OCI-LY1 (cell line): ENCODE measurements around the gene CACNA1C.
A peak's percentile ranks its signal among the peaks of the same experiment; 100 is the strongest.

ENCODE experiments used
- H2AFZ ChIP-seq: fragments of 200-600 bp; sonication (generic), shearing (Covaris generic); 2 replicates; pipeline ENCODE4 v1.6.0; 2014; ENCODE audit warnings: antibody characterized with exemption, mild to moderate bottlenecking, low read length
- H3F3A ChIP-seq: fragments of 200-600 bp; sonication (generic), shearing (Covaris generic); 2 replicates; pipeline ENCODE4 v1.6.0; 2014; ENCODE audit warnings: mild to moderate bottlenecking, antibody characterized with exemption, low read length, moderate library complexity; ENCODE audit not compliant: insufficient read depth
- H3K27ac ChIP-seq: fragments of 200-600 bp; sonication (generic); 2 replicates; pipeline ENCODE4 v1.5.1; 2014; ENCODE audit warnings: low read length, mixed run types, mild to moderate bottlenecking, low read depth; ENCODE audit not compliant: poor library complexity, severe bottlenecking
- H3K27me3 ChIP-seq: fragments of 200-600 bp; sonication (generic); 2 replicates; pipeline ENCODE4 v1.6.0; 2014; ENCODE audit warnings: antibody characterized with exemption, mild to moderate bottlenecking, low read length, moderate library complexity; ENCODE audit not compliant: insufficient read depth
- H3K36me3 ChIP-seq: fragments of 200-600 bp; sonication (generic); 2 replicates; pipeline ENCODE4 v1.6.1; 2014; ENCODE audit warnings: mild to moderate bottlenecking, antibody characterized with exemption, low read length, moderate library complexity, mixed read lengths; ENCODE audit not compliant: insufficient read depth
- H3K4me1 ChIP-seq: fragments of 200-600 bp; sonication (generic); 2 replicates; pipeline ENCODE4 v1.5.1; 2014; ENCODE audit warnings: mild to moderate bottlenecking, low read length, moderate library complexity; ENCODE audit not compliant: insufficient read depth, severe bottlenecking
- H3K4me2 ChIP-seq: fragments of 200-600 bp; sonication (generic), shearing (Covaris generic); 2 replicates; pipeline ENCODE4 v1.6.1; 2014; ENCODE audit warnings: low read length
- H3K4me3 ChIP-seq: fragments of 200-600 bp; sonication (generic); 2 replicates; pipeline ENCODE4 v1.5.1; 2014; ENCODE audit warnings: low read length, low read depth, mild to moderate bottlenecking, mixed read lengths; ENCODE audit not compliant: poor library complexity, severe bottlenecking
- H3K79me2 ChIP-seq: fragments of 200-600 bp; shearing (Covaris generic); 2 replicates; pipeline ENCODE4 v1.6.1; 2016; ENCODE audit warnings: mixed run types, low read length, mixed read lengths; ENCODE audit not compliant: insufficient read depth
- H3K9ac ChIP-seq: fragments of 200-600 bp; sonication (generic), shearing (Covaris generic); 2 replicates; pipeline ENCODE4 v1.6.1; 2014; ENCODE audit warnings: mild to moderate bottlenecking, low read length, mixed read lengths
- H3K9me2 ChIP-seq: fragments of 200-600 bp; sonication (generic), shearing (Covaris generic); 2 replicates; pipeline ENCODE4 v1.6.1; 2014; ENCODE audit warnings: low read depth, mild to moderate bottlenecking, low read length, mixed read lengths
- H3K9me3 ChIP-seq: fragments of 200-600 bp; shearing (Covaris generic); 2 replicates; pipeline ENCODE4 v1.6.1; 2014; ENCODE audit warnings: low read length, mixed read lengths
- H4K20me1 ChIP-seq: fragments of 200-600 bp; sonication (generic), shearing (Covaris generic); 2 replicates; pipeline ENCODE4 v1.6.0; 2016; ENCODE audit warnings: mild to moderate bottlenecking, low read length; ENCODE audit not compliant: insufficient read depth
- CTCF ChIP-seq: fragments of 200-600 bp; sonication (generic), shearing (Covaris generic); IDR thresholded peaks from 2 replicates; pipeline ENCODE4 v1.5.1; 2017; ENCODE audit warnings: mild to moderate bottlenecking, antibody characterized with exemption, low read length, moderate library complexity, mixed read lengths
- EZH2 ChIP-seq: fragments of 200-600 bp; sonication (generic), shearing (Covaris generic); IDR thresholded peaks from 2 replicates; pipeline ENCODE4 v1.8.0; 2017; ENCODE audit warnings: borderline replicate concordance, mixed run types, mild to moderate bottlenecking, antibody characterized with exemption, low read length, moderate library complexity, mixed read lengths

Gene CACNA1C

GRCh38 chr12:2248901-2249381 is 196.2 kb downstream of the CACNA1C start:
- Histone ChIP-seq H3K4me1 (peaks cover 88% of the 10 kb centered on the region), H3K27ac (peak overlapping the region; percentile 100), H3K4me3 (peak overlapping the region; percentile 38)

GRCh38 chr12:2250797-2251196 is 198.0 kb downstream of the CACNA1C start:
- Histone ChIP-seq H3K4me1 (peaks cover 69% of the 10 kb centered on the region), H3K4me2 (peak overlapping the region; percentile 60; the same call in 1 of the 2 replicates), H3K9me3 (0 out of 2 replicates have a peak, but pooled peaks cover 2% of the 10 kb centered on the region), H4K20me1 (no peaks in the 10 kb centered on the region), H3F3A (peaks cover 22% of the 10 kb centered on the region; the same call in 1 of the 2 replicates), H2AFZ (no peak overlapping the region), H3K9ac (peak overlapping the region; percentile 80; the same call in 1 of the 2 replicates), H3K79me2 (no peaks in the 10 kb centered on the region), H3K36me3 (no peaks in the 10 kb centered on the region), H3K4me3 (no peak overlapping the region), H3K27me3 (no peaks in the 10 kb centered on the region), H3K27ac (peak overlapping the region; percentile 100), H3K9me2 (no peaks in the 10 kb centered on the region)
- TF ChIP-seq EZH2: no peak
- TF ChIP-seq CTCF: no peak

More at GRCh38 chr12:2248901-2249381, 196.2 kb downstream of the CACNA1C start:
- no peaks in the 10 kb centered on the region for H3K9me3 ChIP-seq
- peak overlapping the region; percentile 60 for H3K4me2 ChIP-seq
- peak overlapping the region; percentile 80 for H3K9ac ChIP-seq
- no peaks in the 10 kb centered on the region for H3K9me2 ChIP-seq
- no peaks in the 10 kb centered on the region for H3K36me3 ChIP-seq
- no peak overlapping the region for H2AFZ ChIP-seq
- no peaks in the 10 kb centered on the region for H4K20me1 ChIP-seq
- no peaks in the 10 kb centered on the region for H3K27me3 ChIP-seq
- TF ChIP-seq EZH2 (no peak), CTCF (no peak)
- peaks cover 22% of the 10 kb centered on the region; the same call in 1 of the 2 replicates for H3F3A ChIP-seq
- H3K79me2 ChIP-seq: no peaks in the 10 kb centered on the region

GRCh38 chr12:2251526-2252209 is 198.9 kb downstream of the CACNA1C start:
- H3K9me3 ChIP-seq: 0 out of 2 replicates have a peak, but pooled peaks cover 2% of the 10 kb centered on the region
- peaks cover 22% of the 10 kb centered on the region; the same call in 1 of the 2 replicates for H3F3A ChIP-seq
- H3K36me3 ChIP-seq: no peaks in the 10 kb centered on the region
- H3K27me3 ChIP-seq: no peaks in the 10 kb centered on the region
- no peaks in the 10 kb centered on the region for H4K20me1 ChIP-seq
- H3K79me2 ChIP-seq: no peaks in the 10 kb centered on the region
- peak overlapping the region; percentile 22; the same call in 1 of the 2 replicates for H3K9ac ChIP-seq
- TF ChIP-seq CTCF: no peak
- H3K27ac ChIP-seq: peak overlapping the region; percentile 100
- no peak overlapping the region for H3K4me3 ChIP-seq
- H3K4me2 ChIP-seq: no peak overlapping the region; the same call in 1 of the 2 replicates
- H2AFZ ChIP-seq: no peak overlapping the region
- H3K9me2 ChIP-seq: no peaks in the 10 kb centered on the region
- H3K4me1 ChIP-seq: peaks cover 60% of the 10 kb centered on the region
